Astrocyte of the spinal cord (primary cell): ENCODE results near the gene C10orf105.

ENCODE experiments used
- DNase-seq: peaks from one replicate; pipeline ENCODE4 v3.0.0; 2011; ENCODE audit warnings: low read depth, low spot score
- H3K4me3 ChIP-seq: 2 replicates; pipeline ENCODE4 v1.5.1; 2011; ENCODE audit warnings: low read depth, mild to moderate bottlenecking, low read length, moderate library complexity
- in situ Hi-C: cut with HindIII; loops from 2 replicates; pipeline ENCODE4 v1.10.0; 2017; ENCODE audit warnings: low sequenced_read_pairs
- TF ChIP-seq, protein P1 (sequence below): IDR thresholded peaks from 2 replicates; pipeline ENCODE4 v1.5.1; 2012; ENCODE audit warnings: low read depth, mild to moderate bottlenecking, low read length, inconsistent platforms

C10orf105 gene

DNA sequence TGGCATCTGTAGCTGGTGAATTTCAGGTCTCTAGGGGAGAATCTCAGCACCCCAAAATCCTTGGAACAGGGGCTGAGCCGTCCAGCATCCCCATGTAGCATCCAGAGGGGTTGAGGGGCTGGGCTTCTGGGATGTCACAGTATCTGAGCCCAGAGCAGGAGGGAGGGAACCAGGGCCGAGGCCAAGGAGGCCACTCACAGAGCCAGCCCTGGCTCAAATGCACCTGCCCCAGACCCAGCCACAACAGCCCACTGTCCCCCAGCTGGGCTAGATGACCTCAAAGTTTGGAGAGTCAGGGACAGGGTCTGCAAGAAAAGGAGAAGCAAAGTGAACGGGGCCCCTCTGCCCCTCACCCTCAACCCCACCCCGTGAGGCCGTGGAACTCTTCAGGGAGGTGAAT is 31.4 kb upstream of the C10orf105 start:
- TF ChIP-seq, protein P1, sequence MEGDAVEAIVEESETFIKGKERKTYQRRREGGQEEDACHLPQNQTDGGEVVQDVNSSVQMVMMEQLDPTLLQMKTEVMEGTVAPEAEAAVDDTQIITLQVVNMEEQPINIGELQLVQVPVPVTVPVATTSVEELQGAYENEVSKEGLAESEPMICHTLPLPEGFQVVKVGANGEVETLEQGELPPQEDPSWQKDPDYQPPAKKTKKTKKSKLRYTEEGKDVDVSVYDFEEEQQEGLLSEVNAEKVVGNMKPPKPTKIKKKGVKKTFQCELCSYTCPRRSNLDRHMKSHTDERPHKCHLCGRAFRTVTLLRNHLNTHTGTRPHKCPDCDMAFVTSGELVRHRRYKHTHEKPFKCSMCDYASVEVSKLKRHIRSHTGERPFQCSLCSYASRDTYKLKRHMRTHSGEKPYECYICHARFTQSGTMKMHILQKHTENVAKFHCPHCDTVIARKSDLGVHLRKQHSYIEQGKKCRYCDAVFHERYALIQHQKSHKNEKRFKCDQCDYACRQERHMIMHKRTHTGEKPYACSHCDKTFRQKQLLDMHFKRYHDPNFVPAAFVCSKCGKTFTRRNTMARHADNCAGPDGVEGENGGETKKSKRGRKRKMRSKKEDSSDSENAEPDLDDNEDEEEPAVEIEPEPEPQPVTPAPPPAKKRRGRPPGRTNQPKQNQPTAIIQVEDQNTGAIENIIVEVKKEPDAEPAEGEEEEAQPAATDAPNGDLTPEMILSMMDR: no peak
- DNase-seq: no peak
- H3K4me3 ChIP-seq: no peak overlapping the region
- in situ Hi-C loops: no loop called here

DNA sequence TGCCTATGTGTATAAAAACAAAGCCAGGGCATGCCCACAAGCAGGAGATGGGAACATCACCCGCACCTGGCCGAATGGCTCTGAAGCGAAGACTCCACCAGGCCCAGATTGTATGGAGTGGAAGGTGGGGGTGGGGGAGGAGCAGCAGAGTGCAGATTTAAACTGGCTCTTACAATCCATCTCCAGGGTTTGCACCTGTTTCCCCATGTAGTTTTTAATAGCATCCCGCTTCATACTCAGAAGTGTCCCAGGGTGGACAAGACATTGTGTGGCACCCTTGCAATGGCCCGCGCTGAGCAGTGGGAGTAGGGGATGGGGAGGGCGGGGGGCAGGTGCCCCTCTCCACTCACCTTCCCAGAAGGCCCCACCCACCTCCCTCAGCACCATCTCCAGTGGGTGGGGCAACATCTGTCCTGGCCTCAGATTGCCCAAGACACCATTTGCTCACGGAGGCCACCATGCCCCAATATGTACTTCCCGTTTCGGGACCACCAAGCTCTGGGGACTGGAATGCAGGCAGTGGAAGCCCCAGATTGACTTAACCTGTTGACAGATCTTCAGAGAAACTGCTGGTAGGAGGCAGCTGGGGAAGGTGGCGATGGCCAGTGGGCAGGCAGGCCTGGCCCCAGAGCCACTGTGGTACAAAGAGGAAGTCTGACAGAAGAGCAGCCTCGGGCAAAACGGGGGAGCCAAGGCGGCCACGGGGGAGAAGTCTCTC is 30.7 kb upstream of the C10orf105 start:
- TF ChIP-seq, protein P1: no peak
- DNase-seq: no peak
- H3K4me3 ChIP-seq: no peak overlapping the region
- in situ Hi-C loops: no loop called here

DNA sequence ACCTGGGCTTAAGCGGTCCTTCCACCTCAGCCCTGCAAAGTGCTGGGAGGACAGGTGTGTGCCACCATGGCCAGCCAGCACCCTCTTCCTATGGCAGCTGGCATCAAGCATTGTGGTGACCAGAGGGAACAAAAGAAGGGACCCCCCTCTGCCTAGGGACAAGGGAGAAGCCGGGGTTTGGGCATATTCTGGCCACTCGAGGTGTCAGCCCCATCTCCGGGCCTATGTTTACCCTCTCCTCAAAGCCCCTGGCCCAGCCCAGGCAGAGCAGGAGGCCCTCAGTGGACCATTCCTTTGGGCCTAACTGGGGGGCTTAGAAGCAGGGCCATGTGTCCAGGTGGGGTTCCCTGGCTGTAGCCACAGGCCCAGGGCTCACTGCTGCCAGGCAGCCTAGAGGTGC is 29.8 kb upstream of the C10orf105 start:
- H3K4me3 ChIP-seq: no peak overlapping the region
- no peak for DNase-seq
- TF ChIP-seq, protein P1: no peak
- in situ Hi-C loops: no loop called here

DNA sequence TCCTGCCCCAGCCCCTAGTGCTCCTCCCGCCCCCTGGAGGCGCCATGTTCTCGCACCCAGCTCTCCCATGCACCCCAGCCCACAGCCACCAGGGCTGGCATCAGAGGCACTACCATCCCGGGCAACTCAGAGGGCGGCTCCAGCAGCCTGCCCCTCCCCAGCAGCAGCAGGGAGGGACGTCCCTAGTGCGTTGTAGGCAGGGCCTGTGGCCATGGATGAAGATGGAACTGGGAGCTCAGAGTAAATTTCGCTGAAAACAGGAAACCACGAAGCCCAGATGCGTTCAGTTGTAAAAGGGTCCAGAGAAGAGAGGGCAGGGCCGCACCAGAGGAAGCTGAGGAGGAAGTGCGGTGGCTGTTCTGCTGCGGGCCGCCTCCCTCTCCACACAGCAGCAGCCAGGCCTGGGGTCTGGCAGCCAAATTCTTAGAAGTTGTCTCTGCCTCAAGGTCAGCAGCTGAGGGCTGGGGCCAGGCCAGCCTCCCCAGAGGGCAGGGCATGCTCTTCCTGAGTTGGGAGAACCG is 29.2 kb upstream of the C10orf105 start:
- TF ChIP-seq, protein P1: no peak
- DNase-seq: no peak
- no peak overlapping the region for H3K4me3 ChIP-seq
- in situ Hi-C loops: no loop called here

DNA sequence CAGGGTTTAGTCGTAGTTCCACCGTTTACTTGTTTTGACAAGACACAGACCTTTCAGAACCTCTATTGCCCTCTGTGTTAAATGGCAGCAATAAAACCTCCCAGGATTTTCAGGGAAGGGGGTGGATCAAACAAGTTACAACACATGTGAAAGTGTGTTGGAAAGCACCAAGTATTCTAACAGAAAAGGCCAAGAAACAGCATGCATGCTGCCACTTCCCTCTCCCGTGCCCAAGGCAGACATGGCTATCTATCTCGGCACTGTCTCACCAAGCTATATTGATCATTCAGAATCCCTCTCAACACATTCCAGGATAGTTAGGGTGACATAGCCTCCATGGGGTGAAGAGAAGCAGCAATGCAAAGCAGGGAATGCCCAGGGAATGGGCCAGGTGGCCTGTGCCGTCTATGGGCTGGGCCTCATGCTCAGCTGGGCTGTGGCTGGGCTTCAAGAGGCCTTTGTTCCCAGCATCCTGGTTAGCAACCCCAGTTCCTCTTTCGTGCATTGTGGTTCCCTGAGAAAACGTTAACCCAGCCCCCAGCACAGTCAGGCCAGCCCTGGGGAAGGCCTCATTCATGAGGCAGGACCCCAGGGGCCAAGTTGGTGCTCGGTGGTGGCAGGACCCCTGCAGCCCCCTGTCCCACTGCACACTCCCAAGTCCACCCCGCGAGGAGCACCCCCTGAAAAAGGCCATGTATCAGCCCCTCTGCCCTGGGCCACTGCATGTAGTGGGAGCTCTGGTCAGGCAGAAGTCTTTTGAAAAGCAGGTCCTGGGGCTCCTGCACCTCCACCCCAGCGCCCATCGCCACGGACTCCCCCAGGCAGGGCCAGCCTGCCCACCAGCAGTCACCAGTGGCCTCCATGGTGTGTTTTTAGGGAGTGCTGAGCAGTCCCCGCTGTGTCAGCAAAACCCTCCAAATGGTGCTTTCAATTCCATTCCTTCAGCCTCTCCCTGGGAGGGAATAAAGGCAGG is 28.3 kb upstream of the C10orf105 start:
- no peak overlapping the region for H3K4me3 ChIP-seq

DNA sequence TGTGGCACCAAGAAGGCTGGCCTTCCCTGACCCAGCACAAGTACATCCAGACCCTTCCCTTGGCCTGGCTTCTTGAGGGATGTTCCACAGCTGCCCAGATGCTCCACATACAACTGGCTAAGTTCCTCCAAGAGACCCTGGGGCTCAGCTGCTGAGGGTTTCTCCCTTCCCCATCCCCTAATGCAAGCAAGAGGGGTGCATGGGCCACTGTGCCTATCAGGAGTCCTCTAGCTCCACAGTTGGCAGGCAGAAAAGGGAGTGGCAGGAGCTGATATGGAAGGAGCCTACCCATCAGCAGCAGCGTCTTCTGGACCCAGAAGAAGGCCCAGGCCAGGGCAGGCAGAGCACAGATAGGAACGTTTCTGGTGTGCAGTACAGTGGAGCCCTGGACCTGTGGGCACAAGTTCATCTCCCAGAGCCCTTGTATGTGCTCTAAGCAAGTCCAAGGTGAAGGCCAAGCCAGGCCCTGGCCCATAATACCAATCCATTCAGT is 27.5 kb upstream of the C10orf105 start:
- no peak for DNase-seq
- TF ChIP-seq, protein P1: no peak
- no peak overlapping the region for H3K4me3 ChIP-seq
- in situ Hi-C loops: no loop called here

More for the DNA sequence above, 28.3 kb upstream of the C10orf105 start:
- TF ChIP-seq, protein P1: no peak
- DNase-seq: no peak
- in situ Hi-C loops: no loop called here
